PC-9 (cell line): ENCODE data around the gene HMX3. TPM values are rescaled to one million over a fixed set of nuclear protein-coding genes. Genes with fewer than 3 reads are reported as not detected.

ENCODE experiments used
- BruUV-seq: library from RNA; stranded (reverse); fragments of 400-500 nt; replicated peaks from 2 replicates; lab custom pipeline; 2021; lab: Mats Ljungman, UMichigan
- CTCF ChIA-PET: fragments of 300-600 bp; sonication (Branson Sonifier 250); formaldehyde crosslinking; loops from one replicate; lab custom pipeline; 2022; ENCODE audit warnings: antibody characterized with exemption; lab: Charles Lee
- POLR2A ChIA-PET: fragments of 300-600 bp; sonication (Branson Sonifier 250); formaldehyde crosslinking; loops from one replicate; lab custom pipeline; 2022; ENCODE audit warnings: antibody characterized with exemption; ENCODE audit not compliant: unreplicated experiment; lab: Charles Lee
- DNase-seq, 2 experiments: peaks; one replicate each; pipeline versions ENCODE4 v3.0.0 to v3.0.0-alpha.2; 2015 to 2022; ENCODE audit warnings: mixed read lengths in 1 of 2
- H2AFZ ChIP-seq: fragments of 200-600 bp; sonication (generic); 2 replicates; pipeline ENCODE4 v1.8.1; 2017; ENCODE audit warnings: antibody characterized with exemption
- H3F3A ChIP-seq: fragments of 200-600 bp; sonication (generic); 2 replicates; pipeline ENCODE4 v1.8.1; 2017; ENCODE audit warnings: antibody characterized with exemption, mild to moderate bottlenecking, low read depth; ENCODE audit not compliant: insufficient read depth
- H3K27ac ChIP-seq: fragments of 200-600 bp; sonication (generic); 2 replicates; pipeline ENCODE4 v1.6.1; 2016; ENCODE audit warnings: mixed run types
- H3K27me3 ChIP-seq: fragments of 200-600 bp; sonication (generic); 2 replicates; pipeline ENCODE4 v1.6.1; 2016; ENCODE audit warnings: low read depth, mixed run types; ENCODE audit not compliant: insufficient read depth
- H3K36me3 ChIP-seq: fragments of 200-600 bp; sonication (generic); 2 replicates; pipeline ENCODE4 v1.6.1; 2016; ENCODE audit warnings: low read depth, mixed run types
- H3K4me1 ChIP-seq: fragments of 200-600 bp; sonication (generic); replicated peaks from 2 replicates; pipeline ENCODE4 v1.6.1; 2016; ENCODE audit warnings: mixed run types; ENCODE audit not compliant: insufficient read depth
- H3K4me2 ChIP-seq: fragments of 200-600 bp; sonication (generic); 2 replicates; pipeline ENCODE4 v1.6.1; 2017; ENCODE audit warnings: mixed run types
- H3K4me3 ChIP-seq: fragments of 200-600 bp; sonication (generic); 2 replicates; pipeline ENCODE4 v1.6.1; 2016; ENCODE audit warnings: mixed run types
- H3K79me2 ChIP-seq: fragments of 200-600 bp; sonication (generic); 2 replicates; pipeline ENCODE4 v1.6.1; 2017; ENCODE audit warnings: low read depth, mixed run types
- H3K9me2 ChIP-seq: fragments of 200-600 bp; sonication (generic); 2 replicates; pipeline ENCODE4 v1.8.1; 2017; ENCODE audit warnings: mild to moderate bottlenecking; ENCODE audit not compliant: insufficient read depth
- H3K9me3 ChIP-seq: fragments of 200-600 bp; sonication (generic); 2 replicates; pipeline ENCODE4 v1.8.1; 2016; ENCODE audit warnings: low read depth; ENCODE audit not compliant: insufficient read depth
- H4K20me1 ChIP-seq: fragments of 200-600 bp; sonication (generic); 2 replicates; pipeline ENCODE4 v1.8.1; 2017; ENCODE audit not compliant: insufficient read depth
- CTCF ChIP-seq: fragments of 200-600 bp; sonication (generic); conservative IDR thresholded peaks from 2 replicates; pipeline ENCODE4 v1.6.1; 2017; ENCODE audit warnings: mixed run types, antibody characterized with exemption, mild to moderate bottlenecking, moderate library complexity
- EZH2 ChIP-seq: fragments of 200-600 bp; sonication (generic); IDR thresholded peaks from 2 replicates; pipeline ENCODE4 v1.8.0; 2017; ENCODE audit warnings: antibody characterized with exemption, low read depth
- intact Hi-C: fragments of 100-400 bp; cut with micrococcal nuclease; formaldehyde crosslinking; loops from one replicate; pipeline ENCODE4 v1.10.0; 2022; ENCODE audit not compliant: unreplicated experiment
- total RNA-seq: library from RNA; stranded (reverse); gene quantifications from 2 replicates; pipeline ENCODE4 v1.2.3, GENCODE V29; 2021

Gene HMX3
- total RNA-seq, 1 experiment from 2014 or later, result not detected

- Histone ChIP-seq H3K36me3 (peaks cover 46% of the 10 kb centered on the region), H3K79me2 (peaks cover 59% of the 10 kb centered on the region), H4K20me1 (peaks cover 20% of the 10 kb centered on the region), H2AFZ (no peak overlapping the region), H3K4me1 (peaks cover 20% of the 10 kb centered on the region), H3K9me2 (no peaks in the 10 kb centered on the region), H3K4me3 (peak overlapping the region; percentile 92; the same call in 1 of the 2 replicates), H3F3A (no peaks in the 10 kb centered on the region), H3K27me3 (no peaks in the 10 kb centered on the region), H3K27ac (no peak overlapping the region), H3K4me2 (peak overlapping the region; percentile 96), H3K9me3 (no peaks in the 10 kb centered on the region)
- no peak for TF ChIP-seq CTCF
- TF ChIP-seq EZH2, result no peak
- DNase-seq, result no peak
- TSS peak; percentile 48 for BruUV-seq
- ChIA-PET POLR2A (no interaction called here), CTCF (no interaction called here)
- intact Hi-C loops, result loop anchor here (10.0 kb wide), 1 partner anchor 151 kb away; the partner anchor contains the start of genes ACADSB and IKZF5
Measured at GRCh38 chr10:123156078-123156477, 20.3 kb downstream of the HMX3 start.

DNA sequence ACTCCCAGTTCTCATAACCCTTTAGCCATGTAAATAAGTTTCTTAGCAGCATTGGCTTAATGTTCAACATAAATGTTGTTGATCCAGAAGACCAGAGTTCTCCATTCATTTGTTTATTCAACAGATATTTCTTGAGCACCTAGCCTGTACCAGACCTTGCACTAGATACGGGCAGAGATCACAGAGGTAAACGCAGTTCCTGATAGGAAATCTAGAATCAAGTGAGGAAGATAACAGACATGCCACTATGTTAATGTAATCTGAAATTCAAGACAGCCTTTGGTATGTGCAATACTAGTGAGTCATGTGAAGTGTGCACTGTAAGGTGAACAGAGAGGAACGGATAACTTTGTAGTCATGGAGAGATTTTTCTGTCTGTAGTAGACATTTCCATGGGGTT is 21.4 kb downstream of the HMX3 start:
- H3F3A ChIP-seq, result no peaks in the 10 kb centered on the region
- H3K4me2 ChIP-seq, result peak overlapping the region; percentile 16; the same call in 1 of the 2 replicates
- peaks cover 20% of the 10 kb centered on the region for H3K4me1 ChIP-seq
- H3K27me3 ChIP-seq, result no peaks in the 10 kb centered on the region
- DNase-seq, result no peak
- peaks cover 20% of the 10 kb centered on the region for H4K20me1 ChIP-seq
- no TSS peak for BruUV-seq
- peaks cover 59% of the 10 kb centered on the region for H3K79me2 ChIP-seq
- POLR2A ChIA-PET, result no interaction called here
- no peak overlapping the region for H2AFZ ChIP-seq
- CTCF ChIA-PET, result interaction anchor here (0.7 kb wide), 1 partner anchor 1624 kb away, joined by 3 read pairs; no protein-coding TSS in a partner anchor
- H3K9me3 ChIP-seq, result no peaks in the 10 kb centered on the region
- no peak overlapping the region for H3K4me3 ChIP-seq
- H3K27ac ChIP-seq, result no peak overlapping the region
- H3K36me3 ChIP-seq, result peaks cover 54% of the 10 kb centered on the region
- intact Hi-C loops, result loop anchor here (10.0 kb wide), 1 partner anchor 152 kb away; the partner anchor contains the start of genes ACADSB and IKZF5
- no peaks in the 10 kb centered on the region for H3K9me2 ChIP-seq
- no peak for TF ChIP-seq EZH2
- no peak for TF ChIP-seq CTCF

DNA sequence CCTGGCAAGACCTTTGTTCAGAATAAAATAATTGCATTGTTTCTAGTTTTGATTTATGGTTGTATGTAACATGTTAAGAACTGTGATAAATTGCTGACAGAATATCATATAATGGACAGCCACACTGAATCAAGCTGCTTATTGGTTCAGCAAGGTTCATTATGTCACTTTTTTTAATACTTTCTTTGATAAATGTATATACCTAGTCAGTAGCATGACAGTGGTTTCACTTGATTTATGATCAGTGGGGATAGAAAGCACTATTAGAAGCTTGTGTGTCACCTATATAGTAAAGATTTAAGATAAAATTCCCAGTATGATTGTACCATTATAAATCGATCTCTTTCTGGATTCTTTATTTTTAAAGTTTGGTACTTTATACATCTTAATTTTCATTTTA is 22.9 kb downstream of the HMX3 start:
- Histone ChIP-seq H3K27me3 (no peaks in the 10 kb centered on the region), H4K20me1 (peaks cover 20% of the 10 kb centered on the region), H3K4me1 (peaks cover 20% of the 10 kb centered on the region), H3F3A (no peaks in the 10 kb centered on the region), H3K27ac (no peak overlapping the region), H3K4me2 (peak overlapping the region; percentile 4; the same call in 1 of the 2 replicates), H3K79me2 (peaks cover 59% of the 10 kb centered on the region), H3K36me3 (peaks cover 64% of the 10 kb centered on the region), H3K9me3 (no peaks in the 10 kb centered on the region), H2AFZ (no peak overlapping the region), H3K4me3 (no peak overlapping the region), H3K9me2 (no peaks in the 10 kb centered on the region)
- intact Hi-C loops, result loop anchor here (10.0 kb wide), 1 partner anchor 154 kb away; the partner anchor contains the start of genes ACADSB and IKZF5
- DNase-seq, result no peak
- no TSS peak for BruUV-seq
- POLR2A ChIA-PET, result no interaction called here
- CTCF ChIA-PET, result no interaction called here
- no peak for TF ChIP-seq CTCF
- no peak for TF ChIP-seq EZH2
